ENCODE measurements around the gene KRTCAP2.
"Not testable (repeated sequence)": the region's sequence is repeated elsewhere in the genome, so short reads cannot be mapped to it uniquely, and the experiment has no call there.

KRTCAP2 gene

GRCh38 chr1:155181371-155182051 lies 8.4 kb upstream of the KRTCAP2 start:
- no peak for DNase-seq

- no peak for DNase-seq
Measured at GRCh38 chr1:155179112-155180031, 6.3 kb upstream of the KRTCAP2 start.

GRCh38 chr1:155178441-155179111 lies 5.5 kb upstream of the KRTCAP2 start:
- no peak for DNase-seq

- DNase-seq, result no peak
Measured at GRCh38 chr1:155177918-155178281, 4.8 kb upstream of the KRTCAP2 start.

GRCh38 chr1:155177192-155177917 lies 4.3 kb upstream of the KRTCAP2 start:
- DNase-seq, result no peak

GRCh38 chr1:155176544-155177071 lies 3.5 kb upstream of the KRTCAP2 start:
- peak; percentile 89 to 90 for DNase-seq

- no peak for DNase-seq
Measured at GRCh38 chr1:155175927-155176371, 2.8 kb upstream of the KRTCAP2 start.

GRCh38 chr1:155175281-155175926 lies 2.3 kb upstream of the KRTCAP2 start:
- no peak for DNase-seq

- DNase-seq, result peak in 1 of 2 donors; percentile 45
Measured at GRCh38 chr1:155174324-155175280, 1.5 kb upstream of the KRTCAP2 start.

- peak; percentile 70 for DNase-seq
Measured at GRCh38 chr1:155173478-155174323, 597 bp upstream of the KRTCAP2 start, which contains the start of gene TRIM46. TRIM46 (plus strand) TSS chr1:155173849; CDS start chr1:155173967, 118 bp downstream.

GRCh38 chr1:155171836-155172731 lies 1.0 kb downstream of the KRTCAP2 start:
- DNase-seq, result no peak

GRCh38 chr1:155170806-155171205 lies 2.3 kb downstream of the KRTCAP2 start:
- no peak for DNase-seq

- DNase-seq, result no peak
Measured at GRCh38 chr1:155170101-155170785, 2.9 kb downstream of the KRTCAP2 start.

GRCh38 chr1:155169541-155169940 lies 3.6 kb downstream of the KRTCAP2 start:
- no peak for DNase-seq

- no peak for DNase-seq
Measured at GRCh38 chr1:155168456-155169210, 4.5 kb downstream of the KRTCAP2 start.

- not testable (repeated sequence) for DNase-seq
Measured at GRCh38 chr1:155168105-155168445, 5.0 kb downstream of the KRTCAP2 start.
